Measurements from ENCODE around the gene CCDC148.
"Not testable (repeated sequence)": the region's sequence is repeated elsewhere in the genome, so short reads cannot be mapped to it uniquely, and the experiment has no call there.

The CCDC148 gene

DNA sequence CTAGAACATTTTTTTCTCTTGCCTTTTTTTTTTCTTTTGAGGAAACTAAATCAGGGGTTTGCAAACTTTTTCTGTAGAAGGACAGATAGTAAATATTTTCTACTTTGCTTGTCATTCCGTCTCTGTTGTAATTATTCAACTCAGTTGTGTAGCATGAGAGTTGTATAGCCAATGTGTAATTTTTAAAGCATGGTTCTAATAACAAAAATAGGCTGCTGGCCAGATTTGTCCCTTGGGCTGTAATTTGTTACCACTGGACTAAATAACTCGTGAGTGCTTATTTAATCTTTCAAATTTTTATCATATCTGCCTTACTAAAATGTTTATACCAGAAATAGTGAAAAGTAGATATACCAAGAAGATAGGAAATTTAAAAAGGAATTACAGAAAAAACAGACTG is 43.0 kb downstream of the CCDC148 start:
- no peak for DNase-seq

DNA sequence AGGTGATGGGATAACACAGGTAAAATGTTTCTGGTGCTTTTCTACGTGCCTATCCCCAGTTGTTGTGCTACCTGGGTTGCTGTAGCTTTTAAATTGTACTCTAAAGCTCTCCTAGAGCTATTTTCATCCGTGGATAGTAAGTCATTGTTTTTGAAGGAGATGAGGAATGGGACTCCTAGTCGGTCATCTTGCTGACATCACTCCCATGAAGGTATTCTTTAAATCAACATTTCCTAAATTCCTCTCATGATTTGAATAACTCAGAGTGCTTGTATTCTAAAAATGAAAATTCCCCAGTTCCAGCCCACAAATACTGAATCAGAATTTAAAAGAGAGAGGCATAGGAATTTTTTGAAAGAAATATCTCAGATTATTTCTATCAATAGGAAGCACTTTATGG is 44.3 kb downstream of the CCDC148 start:
- DNase-seq = no peak

DNA sequence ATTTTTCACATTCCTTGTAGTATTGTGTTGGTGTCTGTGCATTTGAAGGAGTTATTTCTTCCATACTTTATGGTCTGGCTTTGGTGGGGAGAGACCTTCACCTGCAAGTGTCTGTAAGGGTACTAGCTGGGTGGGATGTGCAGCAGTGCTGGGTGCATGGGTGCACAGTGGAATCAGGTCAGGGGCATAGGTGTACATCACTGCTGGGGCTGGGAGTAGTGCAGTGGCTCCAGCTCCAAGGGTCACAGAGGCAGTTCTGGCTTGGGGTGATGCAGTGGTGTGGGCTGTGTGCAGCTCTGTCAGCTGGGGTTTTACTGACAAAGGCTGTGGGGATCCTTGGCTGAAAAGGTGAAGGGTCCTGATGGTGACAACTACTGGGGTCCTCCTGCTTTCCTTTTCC is 44.8 kb downstream of the CCDC148 start:
- no peak for DNase-seq

DNA sequence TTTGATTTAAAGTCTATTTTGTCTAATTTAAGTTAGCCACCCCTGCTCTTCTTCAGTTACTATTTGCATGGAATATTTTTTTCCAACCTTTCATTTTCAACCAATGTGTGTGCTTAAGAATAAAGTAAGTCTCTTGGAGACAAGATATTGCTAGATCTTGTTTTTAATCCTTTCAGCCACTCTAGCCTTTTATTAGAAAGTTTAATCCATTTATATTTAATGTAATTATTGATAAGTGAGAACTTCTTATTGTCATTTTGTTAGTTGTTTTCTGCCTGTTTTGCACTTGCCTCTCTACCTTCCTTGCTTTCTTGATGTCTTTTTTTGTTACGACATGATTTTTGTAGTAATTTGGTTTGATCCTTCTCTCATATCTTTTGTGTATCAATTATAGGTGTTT is 46.4 kb downstream of the CCDC148 start:
- DNase-seq = no peak

DNA sequence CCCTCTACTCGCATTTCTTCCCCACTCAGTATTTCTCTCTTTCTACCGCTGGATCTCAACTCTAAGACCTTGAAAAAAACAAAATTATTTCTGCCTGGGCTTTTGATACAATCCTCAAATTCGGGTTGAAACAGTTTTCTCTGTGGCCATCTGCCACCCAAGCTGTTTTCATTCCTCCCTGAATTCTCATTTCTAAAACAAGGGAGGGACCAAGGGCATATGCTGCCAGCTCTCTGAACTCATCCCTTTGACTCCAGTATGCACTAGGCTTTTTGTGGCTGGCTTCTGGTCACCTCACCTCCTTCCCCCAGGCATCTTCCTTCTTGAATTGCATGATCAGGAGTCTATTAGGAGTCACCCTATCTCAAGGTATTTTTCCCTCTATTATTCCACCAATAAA is 49.5 kb downstream of the CCDC148 start:
- no peak for DNase-seq

DNA sequence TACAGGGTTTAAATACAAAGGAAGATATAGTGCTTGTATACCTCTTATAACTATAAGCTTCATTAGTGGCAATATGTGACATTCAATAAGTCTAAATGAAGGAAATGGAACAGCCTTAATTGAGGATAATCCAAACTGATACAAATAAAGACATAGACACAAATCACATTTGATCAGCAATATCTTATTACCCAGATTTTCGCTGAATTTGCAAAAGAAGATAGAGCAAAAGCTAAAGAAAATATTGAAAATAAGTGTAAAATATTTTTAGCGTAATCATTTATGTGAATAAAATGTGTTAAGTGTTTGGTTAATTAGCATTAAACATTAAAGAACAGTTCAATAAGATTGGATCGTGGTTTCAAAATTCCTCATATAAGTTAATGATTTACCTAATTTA is 51.2 kb downstream of the CCDC148 start:
- DNase-seq = no peak

DNA sequence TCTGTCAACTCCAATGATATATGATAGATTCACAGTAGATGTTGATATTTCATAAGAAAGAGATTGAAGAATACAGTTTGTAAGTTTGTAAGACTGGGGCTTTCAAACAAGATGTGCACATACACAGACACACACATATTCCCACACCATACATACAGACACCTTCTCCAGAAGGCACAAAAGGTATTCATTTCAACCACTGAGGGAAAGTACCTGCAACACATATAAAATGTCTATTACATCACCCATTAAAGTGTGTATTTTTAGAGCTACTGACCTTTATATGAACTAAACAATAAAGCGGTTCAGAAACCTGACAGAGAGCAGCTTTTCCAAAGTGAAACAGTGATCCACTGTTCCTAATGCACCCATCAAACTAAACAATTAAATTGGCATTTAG is 53.3 kb downstream of the CCDC148 start:
- no peak for DNase-seq

DNA sequence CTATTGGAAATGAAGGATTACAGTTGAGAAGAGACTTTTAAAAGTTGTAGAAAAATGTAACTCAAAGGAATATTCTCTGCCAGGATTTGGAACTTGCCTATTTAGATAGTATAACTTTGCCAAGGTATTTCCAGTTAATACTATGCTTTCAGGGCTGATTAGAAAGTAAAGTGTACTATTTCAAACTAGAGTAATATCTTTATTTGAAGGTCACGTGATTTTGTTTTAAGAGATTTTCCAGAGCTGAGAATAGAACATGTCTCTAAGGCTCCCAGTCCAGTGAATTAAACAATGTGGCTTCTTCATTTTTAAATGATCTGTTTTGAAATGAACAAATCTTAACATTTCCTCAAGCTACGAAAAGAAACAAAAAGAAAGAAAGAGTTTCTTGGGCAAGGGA is 53.9 kb downstream of the CCDC148 start:
- DNase-seq = no peak

DNA sequence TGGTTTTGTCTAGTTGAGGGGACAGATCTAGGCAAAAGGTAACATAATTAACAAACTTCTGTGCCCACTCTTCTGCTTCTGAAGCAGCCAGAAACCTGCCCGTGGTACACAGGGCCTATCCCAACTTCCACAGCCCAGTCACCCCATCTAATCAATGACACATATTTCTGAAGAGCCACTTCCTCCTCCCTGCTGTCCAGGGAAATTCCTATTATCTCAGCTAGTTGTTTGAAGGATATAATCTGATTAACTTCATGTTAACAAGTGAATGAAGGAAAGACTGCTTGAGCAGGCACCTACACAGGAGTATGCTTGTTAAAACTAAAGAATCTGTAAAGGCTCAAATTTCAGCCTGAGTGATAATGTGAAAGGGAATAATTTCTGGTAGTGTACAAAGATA is 61.4 kb downstream of the CCDC148 start:
- no peak for DNase-seq

DNA sequence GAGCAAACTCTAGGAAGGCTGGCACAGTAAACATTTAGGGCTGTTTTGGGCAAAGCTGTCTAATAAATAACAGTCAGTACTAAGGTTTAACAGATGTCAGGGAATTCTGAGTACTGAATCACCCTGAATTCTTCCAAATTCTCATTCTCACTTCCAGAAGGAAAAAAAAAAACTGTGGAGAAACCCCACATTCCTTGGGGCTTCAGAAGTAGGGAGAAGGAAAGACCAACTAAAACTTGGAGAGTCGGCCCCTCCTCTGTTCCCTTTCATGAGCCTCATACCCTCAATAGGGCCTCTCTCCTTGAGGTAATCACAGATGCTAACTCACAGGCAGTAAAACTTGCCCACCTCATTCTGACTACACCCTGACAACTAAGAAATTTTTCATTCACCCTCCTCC is 62.1 kb downstream of the CCDC148 start:
- DNase-seq = no peak

DNA sequence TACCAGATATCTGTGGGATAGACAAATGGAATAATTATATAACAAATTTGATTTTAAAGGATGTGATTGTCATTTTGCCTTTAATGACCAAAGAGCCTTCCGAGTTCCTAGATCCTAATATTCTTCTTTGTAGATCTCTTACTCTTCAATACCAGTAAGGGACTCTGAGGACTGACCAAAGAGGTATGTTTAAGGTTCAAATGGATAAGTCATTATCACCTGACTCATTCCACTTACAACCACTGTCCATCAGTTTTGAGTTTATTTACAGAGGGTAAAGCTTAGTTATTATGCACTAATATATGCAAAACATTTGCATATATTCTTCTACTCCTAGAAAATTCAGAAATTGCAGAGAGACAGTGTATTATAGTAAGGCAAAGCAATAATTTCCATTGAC is 62.7 kb downstream of the CCDC148 start:
- DNase-seq = no peak

DNA sequence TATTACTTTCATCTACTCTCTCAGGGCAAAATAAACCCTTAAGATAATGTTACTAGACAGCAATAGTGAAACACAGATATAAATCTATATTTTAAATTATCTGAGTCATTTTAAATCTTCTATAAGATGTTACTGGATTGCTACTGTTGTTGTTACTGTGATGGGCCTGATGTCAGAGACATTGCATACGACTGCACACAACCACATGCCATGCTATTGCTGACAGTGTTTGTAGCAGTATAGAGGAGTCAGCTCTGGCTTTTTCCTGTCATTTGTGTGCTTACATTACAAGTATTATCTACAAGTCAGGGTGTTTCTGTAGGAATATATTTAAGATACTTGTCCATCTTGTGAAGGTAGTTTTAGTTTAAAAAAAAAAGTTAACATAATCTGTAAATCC is 63.9 kb downstream of the CCDC148 start:
- no peak for DNase-seq

DNA sequence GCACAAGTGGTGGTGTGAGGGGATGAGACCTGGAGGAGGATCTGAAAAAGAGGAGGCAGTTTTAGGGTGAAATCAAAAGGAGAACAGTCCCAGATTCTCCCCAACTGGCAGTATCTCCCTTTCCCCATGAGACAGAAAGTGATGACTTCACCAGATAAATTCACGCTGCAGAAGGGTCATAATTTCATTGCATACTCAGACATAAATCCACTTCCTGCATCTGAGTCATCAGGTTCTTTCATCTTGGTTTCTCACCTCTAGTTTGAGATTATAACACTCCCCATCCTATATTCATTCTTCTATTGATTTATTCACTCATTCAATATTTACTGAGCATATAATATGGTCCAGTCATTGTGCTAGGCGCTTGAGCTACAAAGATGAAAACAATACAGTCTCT is 64.7 kb downstream of the CCDC148 start:
- DNase-seq = no peak

DNA sequence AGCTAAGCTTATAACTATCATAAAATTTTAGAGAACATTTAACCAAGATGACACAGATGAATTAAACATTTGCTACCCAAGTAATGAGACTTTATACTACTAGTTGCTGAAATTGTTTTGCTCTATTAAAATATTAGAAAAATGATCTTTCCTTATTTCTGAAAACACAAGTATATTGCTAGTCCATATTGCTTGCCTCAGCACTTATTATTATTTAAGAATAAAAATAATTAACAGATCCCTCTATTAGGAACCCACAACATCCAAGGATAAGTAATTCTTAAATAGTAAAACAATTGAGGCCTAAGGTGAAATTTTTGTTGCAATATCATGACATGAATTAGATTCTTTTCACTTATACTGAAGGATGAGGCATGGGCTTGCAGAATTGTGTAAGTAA is 65.2 kb downstream of the CCDC148 start:
- no peak for DNase-seq

DNA sequence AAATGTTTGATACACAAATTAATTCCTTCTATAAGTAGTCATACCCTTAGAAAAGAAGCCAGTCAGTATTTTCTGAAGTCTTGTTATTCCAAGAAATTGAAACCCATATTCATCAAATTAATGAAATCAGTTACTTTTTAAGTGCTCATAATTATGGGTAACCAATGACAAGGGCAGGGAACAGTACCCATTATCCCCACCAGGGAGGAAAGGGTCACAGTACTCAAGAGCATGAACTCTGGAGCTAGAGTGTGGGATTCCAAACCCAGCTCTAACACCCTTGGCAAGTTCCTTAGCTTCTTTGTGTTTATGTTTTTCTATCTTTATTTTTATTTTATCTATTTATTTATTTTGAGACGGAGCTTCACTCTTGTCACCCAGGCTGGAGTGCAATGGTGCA is 68.4 kb downstream of the CCDC148 start:
- no peak for DNase-seq

DNA sequence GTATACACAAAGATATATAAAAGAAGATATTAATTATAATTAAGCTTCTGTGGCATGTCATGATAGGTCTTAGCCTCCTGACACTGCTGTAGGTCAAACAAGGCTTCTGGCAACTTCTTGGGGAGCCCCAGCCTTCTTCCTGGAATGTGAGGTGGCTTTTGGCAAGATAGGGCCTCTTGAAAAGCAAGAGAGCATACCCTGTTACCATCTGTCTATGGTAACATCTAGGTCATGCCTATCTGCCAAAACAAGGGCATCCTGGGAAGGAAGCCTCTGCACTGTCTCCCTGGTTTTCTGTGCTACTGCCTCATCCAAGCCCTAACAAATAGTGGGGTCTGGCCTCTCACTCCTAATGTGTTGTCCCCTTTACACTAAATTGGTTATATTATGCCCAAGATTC is 70.9 kb downstream of the CCDC148 start:
- DNase-seq = no peak

DNA sequence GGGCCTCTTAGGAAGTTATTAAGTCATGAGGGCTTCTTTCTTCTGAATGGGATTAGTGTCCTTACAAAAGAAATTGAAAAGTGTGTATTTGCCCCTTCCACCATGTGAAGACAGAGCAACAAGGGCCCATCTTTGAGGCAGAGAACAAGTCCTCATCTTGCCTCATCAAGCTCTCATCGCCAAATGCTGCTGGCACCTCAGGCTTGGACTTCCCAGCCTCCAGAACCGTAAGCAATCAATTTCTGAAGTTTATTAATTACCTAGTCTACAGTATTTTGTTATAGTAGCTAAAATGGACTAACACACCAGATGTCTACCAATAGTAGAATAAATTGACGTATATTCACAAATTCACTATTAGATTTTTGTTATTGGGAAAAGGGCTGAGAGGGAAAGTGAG is 74.6 kb downstream of the CCDC148 start:
- DNase-seq = no peak

DNA sequence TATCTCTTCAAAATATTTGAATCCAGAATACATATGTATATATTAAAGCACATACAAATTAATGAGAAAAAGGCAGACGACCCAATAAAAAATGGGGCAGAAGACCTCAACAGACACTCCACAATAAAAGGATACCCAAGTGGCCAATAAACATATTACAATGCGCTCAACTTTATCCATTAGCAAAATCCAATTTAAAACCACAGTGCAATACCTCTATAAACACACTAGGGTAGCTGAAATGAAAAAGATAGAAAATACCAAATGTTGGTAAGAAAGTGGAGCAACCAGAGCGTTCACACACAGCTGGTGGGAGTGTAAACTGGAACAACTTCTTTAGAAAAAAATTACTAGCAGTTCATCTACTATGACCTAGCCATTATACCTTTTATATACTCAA is 75.3 kb downstream of the CCDC148 start:
- DNase-seq = no peak

DNA sequence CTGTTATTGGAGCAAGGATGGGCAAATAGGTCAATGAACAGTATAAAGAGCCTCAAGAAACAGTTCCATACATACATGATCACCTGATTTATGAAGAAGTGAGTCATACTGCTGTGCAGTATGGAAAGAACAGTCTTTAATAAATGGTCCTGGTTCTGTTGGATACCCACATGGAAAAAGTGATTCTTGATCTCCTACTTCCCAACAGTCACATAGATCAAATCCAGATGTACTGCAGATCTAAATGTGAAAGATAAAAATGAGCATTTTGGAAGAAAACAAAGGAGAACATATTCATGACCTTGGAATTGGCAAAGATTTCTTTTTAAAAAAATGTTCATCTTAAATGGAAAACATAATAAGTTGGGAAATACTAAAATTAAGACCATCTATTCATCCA is 75.8 kb downstream of the CCDC148 start:
- DNase-seq = no peak

DNA sequence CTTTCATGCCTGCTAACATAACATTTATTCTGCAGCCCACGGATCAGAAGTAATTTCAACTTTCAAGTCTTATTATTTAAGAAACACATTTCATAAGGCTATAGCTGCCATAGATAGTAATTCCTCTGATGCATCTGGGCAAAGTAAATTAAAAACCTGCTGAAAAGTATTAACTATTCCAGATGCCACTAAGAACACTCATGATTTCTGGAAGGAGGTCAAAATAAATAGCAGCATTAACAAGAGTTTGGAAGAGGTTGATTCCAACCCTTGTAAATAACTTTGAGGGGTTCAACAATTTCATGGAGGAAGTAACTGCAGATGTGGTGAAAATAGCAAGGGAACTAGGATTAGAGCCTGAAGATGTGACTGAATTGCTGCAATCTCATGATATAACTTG is 77.6 kb downstream of the CCDC148 start:
- DNase-seq = no peak

DNA sequence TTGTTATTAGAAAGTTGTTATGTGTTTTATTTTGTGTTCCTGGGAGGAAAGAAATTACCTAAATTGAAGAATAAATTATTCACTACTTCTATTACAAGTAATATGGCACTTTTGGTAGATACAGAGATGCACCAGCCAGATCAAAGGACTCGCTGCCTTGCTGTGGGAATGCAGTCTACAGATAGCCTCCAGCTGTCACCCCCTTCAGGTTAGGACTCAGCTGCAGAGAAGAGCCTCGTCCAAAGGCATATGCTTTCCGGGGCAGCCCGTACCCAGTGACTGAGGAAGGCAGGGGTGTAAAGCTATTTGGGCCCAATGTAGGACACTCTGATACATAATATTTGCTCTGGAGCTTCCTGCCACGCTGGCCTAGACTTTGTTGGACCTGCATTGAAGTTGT is 90.2 kb downstream of the CCDC148 start:
- DNase-seq = no peak

DNA sequence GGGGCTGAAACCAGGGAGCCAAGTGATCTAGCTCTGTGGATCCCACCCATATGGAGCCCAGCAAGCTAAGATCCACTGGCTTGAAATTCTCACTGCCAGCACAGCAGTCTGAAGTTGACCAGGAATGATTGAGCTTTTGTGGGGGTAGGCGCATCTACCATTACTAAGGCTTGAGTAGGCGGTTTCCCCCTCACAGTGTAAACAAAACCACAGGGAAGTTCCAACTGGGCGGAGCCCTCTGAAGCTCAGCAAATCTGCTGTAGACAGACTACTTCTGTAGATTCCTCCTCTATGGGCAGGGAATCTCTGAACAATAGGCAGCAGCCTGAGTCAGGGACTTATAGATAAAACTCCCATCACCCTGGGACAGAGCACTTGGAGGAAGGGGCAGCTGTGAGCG is 96.7 kb downstream of the CCDC148 start:
- DNase-seq = no peak

DNA sequence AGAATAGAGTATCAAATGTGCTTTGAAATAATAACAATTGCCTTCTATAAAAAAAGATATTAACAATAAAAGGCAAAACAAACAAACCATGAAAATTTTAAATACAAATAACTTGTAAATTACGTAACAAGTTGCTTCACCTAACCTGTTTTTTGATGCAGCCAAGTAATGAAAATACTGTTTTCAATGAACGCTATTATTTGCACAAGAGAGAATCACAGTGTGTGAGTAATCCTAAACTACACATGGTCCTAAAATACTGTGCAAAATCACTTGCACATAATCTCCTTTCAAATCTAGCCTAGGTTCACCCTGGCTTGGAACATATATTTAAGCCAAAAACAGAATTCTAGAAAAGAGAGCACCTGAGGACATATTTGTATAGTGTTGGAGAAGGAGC is 98.9 kb downstream of the CCDC148 start:
- DNase-seq = no peak

DNA sequence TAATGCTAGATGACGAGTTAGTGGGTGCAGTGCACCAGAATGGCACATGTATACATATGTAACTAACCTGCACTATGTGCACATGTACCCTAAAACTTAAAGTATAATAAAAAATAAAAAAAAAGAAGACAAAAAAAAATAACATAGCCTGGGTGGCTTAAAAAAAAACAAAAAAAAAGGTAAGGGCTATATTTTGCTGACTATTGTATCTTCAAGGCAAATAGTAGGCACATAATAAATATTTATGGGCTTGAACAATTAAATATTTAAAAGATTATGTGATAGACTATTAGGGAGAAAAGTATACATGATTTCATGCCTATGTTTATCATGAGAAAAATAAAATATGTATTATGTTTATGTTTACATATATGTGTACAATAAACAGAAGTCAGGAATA is 99.4 kb downstream of the CCDC148 start:
- no peak for DNase-seq

DNA sequence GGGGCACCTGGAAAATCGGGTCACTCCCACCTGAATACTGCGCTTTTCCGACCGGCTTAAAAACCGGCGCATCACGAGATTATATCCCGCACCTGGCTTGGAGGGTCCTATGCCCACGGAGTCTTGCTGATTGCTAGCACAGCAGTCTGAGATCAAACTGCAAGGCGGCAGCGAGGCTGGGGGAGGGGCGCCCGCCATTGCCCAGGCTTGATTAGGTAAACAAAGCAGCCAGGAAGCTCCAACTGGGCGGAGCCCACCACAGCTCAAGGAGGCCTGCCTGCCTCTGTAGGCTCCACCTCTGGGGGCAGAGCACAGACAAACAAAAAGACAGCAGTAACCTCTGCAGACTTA is 105.1 kb downstream of the CCDC148 start:
- not testable (repeated sequence) for DNase-seq

DNA sequence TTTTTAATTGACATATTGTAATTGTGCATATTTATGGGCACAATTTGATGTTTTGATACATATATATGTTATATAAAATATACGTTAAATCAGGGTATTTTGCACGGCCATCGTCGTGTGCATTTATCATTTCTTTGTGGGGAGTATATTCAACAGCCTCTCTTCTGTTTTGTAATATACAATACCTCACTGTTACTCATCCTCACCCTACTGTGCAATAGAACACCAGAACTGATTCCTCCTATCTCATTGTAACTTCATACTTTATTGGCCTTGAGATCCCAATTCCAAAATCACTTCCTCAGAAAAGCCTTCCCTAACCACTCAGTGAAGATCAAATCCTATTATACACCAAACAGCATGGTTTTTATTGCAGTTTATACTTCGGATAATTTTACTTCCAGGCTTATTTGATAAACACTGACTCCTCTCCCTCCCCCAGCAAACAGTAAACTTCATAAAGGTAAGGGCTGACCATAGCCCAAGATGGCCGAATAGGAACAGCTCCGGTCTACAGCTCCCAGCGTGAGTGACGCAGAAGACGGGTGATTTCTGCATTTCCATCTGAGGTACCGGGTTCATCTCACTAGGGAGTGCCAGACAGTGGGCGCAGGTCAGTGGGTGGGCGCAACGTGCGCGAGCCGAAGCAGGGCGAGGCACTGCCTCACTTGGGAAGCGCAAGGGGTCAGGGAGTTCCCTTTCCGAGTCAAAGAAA is 105.6 kb downstream of the CCDC148 start:
- DNase-seq = not testable (repeated sequence)

Measured in NCI-H2081 (cell line).